Right lobe of liver (tissue), 6 donors: ENCODE measurements around the gene OR6J1. TPM values are rescaled to one million over a fixed set of nuclear protein-coding genes. Genes with fewer than 3 reads are reported as not detected.

ENCODE experiments used
- ATAC-seq, 4 donors: fragments of 200-7000 bp; cut with Tn5 transposase; one replicate each; pipeline ENCODE4 v1.9.1; 2020; ENCODE audit warnings: mild to moderate bottlenecking in 4 of 4, moderate library complexity in 4 of 4
- DNase-seq, 3 donors: peaks; one replicate each; pipeline ENCODE4 v3.0.0-alpha.2; 2020
- H3K27ac ChIP-seq, 3 donors: fragments of 200-600 bp; one replicate each; pipeline ENCODE4 v1.8.0; 2022
- H3K27me3 ChIP-seq, 2 donors: fragments of 200-600 bp; one replicate each; pipeline ENCODE4 v1.8.0; 2022
- H3K36me3 ChIP-seq, 4 donors: fragments of 200-600 bp; sonication (generic) in 1 of 4; one replicate each; pipeline versions ENCODE4 v1.5.1 to v1.8.0; 2017 to 2022; ENCODE audit warnings: control low read depth in 1 of 4
- H3K4me1 ChIP-seq, 4 donors: fragments of 200-600 bp; sonication (generic) in 1 of 4; one replicate each; pipeline versions ENCODE4 v1.5.1 to v1.8.0; 2017 to 2022; ENCODE audit warnings: control low read depth in 1 of 4
- H3K4me3 ChIP-seq, 3 donors: fragments of 200-600 bp; one replicate each; pipeline ENCODE4 v1.8.0; 2022
- H3K9me3 ChIP-seq, 4 donors: fragments of 200-600 bp; sonication (generic) in 1 of 4; one replicate each; pipeline versions ENCODE4 v1.5.1 to v1.8.0; 2017 to 2022; ENCODE audit warnings: control low read depth in 1 of 4
- POLR2A ChIP-seq: fragments of 450-650 bp; IDR thresholded peaks from one replicate; pipeline ENCODE4 v1.6.1; 2017; ENCODE audit warnings: antibody characterized with exemption, mild to moderate bottlenecking
- WGBS: methylation state at CpG from one replicate; pipeline ENCODE4 v1.1.6; 2018; ENCODE audit warnings: low coverage, low lambda C conversion rate; ENCODE audit not compliant: insufficient coverage; ENCODE audit errors: missing lambda C conversion rate; 5-methylcytosine and 5-hydroxymethylcytosine counted together
- intact Hi-C, 2 donors: fragments of 100-400 bp; cut with DNase I; formaldehyde crosslinking; loops; one replicate each; pipeline versions ENCODE4 v1.11.2 to v1.14.1; 2022
- total RNA-seq, 6 experiments: library from RNA; depleted of rRNA in 2 of 6; stranded (reverse); fragments of >200 nt in 2 of 6; fragmentation: NEBNext Ultra II Directional in 3 of 6; extraction: Animal tissue kit (Norgen Biotek cat#: 25700) in 3 of 6; gene quantifications; one replicate each; pipeline versions ENCODE4 v1.1.0 to v1.2.4, GENCODE V29; 2016 to 2023
- TF ChIP-seq, protein P1 (sequence below), 4 donors: fragments of 200-600 bp in 3 of 4; fragments of 450-650 bp in 1 of 4; IDR thresholded peaks; one replicate each; pipeline versions ENCODE4 v1.5.1 to v1.8.0; 2016 to 2022; ENCODE audit warnings: antibody characterized with exemption in 4 of 4, mild to moderate bottlenecking in 2 of 4
- donor health status: DM: no; HTN: yes; CAD: no.
- donor health status: DM: no; HTN: no; CAD: no.
- donor health status: DM: no; HTN: no; CAD: no.
- donor health status: DM: no; HTN: yes; CAD: no.
- donor health status: DM: no; HTN: yes; CAD: no.

OR6J1 gene
- total RNA-seq, 6 experiments from 2014 or later, result not detected

DNA sequence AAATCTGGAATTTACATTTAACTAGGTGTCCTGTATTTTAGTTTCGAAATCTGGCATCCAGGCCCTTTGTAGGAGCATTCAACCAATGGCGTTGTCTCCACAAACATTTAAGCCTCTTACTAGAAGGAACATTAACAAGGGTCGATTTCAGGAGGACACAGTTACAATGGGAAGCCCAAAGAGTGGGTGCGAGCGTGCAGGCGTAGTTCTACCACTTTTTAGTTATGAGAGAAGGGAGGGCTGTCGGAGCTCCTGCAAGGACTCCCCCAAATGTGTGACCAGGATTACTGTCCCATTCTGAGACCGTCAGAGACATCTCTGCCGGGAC is 46.4 kb downstream of the OR6J1 start:
- ATAC-seq (peak in 3 of 4 donors; percentile 4 to 17 (median 10)), DNase-seq (no peak)
- Histone ChIP-seq H3K27ac (peak overlapping the region; percentile 86 to 94 (median 92)), H3K4me1 (peaks cover 0 to 20% (median 4%) of the 10 kb centered on the region in 4 donors), H3K36me3 (peaks cover 0 to 14% (median 6%) of the 10 kb centered on the region in 4 donors), H3K4me3 (peak overlapping the region; percentile 73 to 96 (median 85)), H3K9me3 (no peaks in the 10 kb centered on the region), H3K27me3 (no peaks in the 10 kb centered on the region)
- TF ChIP-seq POLR2A, result no peak
- TF ChIP-seq, protein P1, sequence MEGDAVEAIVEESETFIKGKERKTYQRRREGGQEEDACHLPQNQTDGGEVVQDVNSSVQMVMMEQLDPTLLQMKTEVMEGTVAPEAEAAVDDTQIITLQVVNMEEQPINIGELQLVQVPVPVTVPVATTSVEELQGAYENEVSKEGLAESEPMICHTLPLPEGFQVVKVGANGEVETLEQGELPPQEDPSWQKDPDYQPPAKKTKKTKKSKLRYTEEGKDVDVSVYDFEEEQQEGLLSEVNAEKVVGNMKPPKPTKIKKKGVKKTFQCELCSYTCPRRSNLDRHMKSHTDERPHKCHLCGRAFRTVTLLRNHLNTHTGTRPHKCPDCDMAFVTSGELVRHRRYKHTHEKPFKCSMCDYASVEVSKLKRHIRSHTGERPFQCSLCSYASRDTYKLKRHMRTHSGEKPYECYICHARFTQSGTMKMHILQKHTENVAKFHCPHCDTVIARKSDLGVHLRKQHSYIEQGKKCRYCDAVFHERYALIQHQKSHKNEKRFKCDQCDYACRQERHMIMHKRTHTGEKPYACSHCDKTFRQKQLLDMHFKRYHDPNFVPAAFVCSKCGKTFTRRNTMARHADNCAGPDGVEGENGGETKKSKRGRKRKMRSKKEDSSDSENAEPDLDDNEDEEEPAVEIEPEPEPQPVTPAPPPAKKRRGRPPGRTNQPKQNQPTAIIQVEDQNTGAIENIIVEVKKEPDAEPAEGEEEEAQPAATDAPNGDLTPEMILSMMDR (IDR thresholded peaks at IDR 0.05), result no peak
- intact Hi-C loops, result no loop called here
- 2% methylated on average over 7 of the region's 9 CpGs for WGBS

DNA sequence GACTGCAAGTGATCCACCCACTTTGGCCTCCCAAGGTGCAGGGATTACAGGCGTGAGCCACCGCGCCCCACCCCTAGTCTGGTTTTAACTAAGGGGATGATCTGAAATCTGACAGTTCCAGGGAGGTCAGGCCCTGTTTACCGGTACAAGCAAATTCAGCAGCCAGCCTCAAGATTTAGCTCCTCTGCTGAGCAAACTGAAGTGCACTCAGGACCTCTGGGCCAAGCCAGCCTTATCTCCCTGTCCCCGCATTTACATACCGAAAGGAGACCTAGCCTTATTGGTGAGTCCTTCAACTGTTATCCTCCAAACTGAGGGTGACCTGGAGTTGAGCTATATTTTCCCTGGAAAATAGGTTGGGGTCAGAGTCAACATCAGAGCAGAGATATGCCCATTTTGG is 46.9 kb downstream of the OR6J1 start:
- DNase-seq (no peak), ATAC-seq (no peak)
- intact Hi-C loops, result no loop called here
- H3K36me3 ChIP-seq, result peaks cover 0 to 9% (median 4%) of the 10 kb centered on the region in 4 donors
- peak overlapping the region in 1 of 3 donors; percentile 96 for H3K4me3 ChIP-seq
- WGBS, result 76% methylated on average over 4 of the region's 6 CpGs
- TF ChIP-seq POLR2A, result no peak
- TF ChIP-seq, protein P1 (IDR thresholded peaks at IDR 0.05), result no peak
- H3K27ac ChIP-seq, result no peak overlapping the region
- H3K27me3 ChIP-seq, result no peaks in the 10 kb centered on the region
- H3K4me1 ChIP-seq, result peaks cover 0 to 20% (median 4%) of the 10 kb centered on the region in 4 donors
- H3K9me3 ChIP-seq, result no peaks in the 10 kb centered on the region

DNA sequence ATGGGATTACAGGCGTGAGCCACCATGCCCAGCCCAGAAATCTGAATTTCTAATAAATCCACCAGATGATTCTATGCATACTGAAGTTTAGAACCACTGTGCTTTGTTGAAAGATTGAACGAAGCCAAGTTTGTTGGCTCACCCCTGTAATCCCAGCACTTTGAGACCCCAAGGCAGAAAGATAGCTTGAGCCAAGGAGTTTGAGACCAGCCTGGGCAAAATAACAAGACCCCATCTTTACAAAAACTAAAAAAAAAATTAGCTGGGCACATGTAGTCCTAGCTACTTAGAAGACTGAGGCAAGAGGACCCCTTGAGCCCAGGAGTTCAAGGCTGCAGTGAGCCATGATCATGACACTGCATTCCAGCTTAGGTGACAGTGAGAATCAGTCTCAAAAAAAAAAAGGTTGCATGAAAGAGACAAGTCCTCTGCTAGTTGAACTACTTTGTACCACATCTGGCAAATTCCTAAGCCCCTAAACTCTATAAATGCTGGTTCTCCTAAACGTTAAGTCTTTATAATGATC is 47.7 kb downstream of the OR6J1 start:
- no peaks in the 10 kb centered on the region for H3K9me3 ChIP-seq
- ATAC-seq (no peak), DNase-seq (no peak)
- peaks cover 0 to 20% (median 4%) of the 10 kb centered on the region in 4 donors for H3K4me1 ChIP-seq
- 93% methylated on average over 2 of the region's 3 CpGs for WGBS
- no peak overlapping the region for H3K4me3 ChIP-seq
- no peaks in the 10 kb centered on the region for H3K27me3 ChIP-seq
- TF ChIP-seq POLR2A, result no peak
- TF ChIP-seq, protein P1 (IDR thresholded peaks at IDR 0.05), result no peak
- intact Hi-C loops, result no loop called here
- H3K36me3 ChIP-seq, result peaks cover 0 to under 1% (median under 1%) of the 10 kb centered on the region in 4 donors
- no peak overlapping the region for H3K27ac ChIP-seq

DNA sequence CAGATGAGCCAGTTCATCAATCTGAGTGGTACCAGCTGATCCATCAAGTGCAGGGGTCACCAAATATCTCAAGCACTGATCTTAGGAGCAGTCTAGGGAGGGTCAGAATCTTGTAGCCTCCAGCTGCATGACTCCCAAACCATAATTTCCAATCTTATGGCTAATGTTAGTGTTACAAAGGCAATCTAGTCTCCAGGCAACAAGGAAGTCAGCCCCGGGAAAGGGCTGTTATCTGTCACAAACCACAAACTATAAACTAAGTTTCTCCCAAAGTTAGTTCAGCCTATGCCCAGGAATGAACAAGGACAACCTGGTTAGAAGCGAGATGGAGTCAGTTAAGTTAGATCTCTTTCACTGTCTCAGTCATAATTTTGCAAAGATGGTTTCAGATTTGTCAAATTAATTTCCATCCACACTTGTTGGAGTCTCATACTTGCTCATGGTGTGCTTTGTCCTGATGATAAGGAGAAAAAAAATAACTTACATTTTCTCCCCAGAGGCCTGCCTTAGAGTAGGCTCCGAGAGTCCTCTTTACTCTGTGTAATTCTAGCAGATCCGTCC is 49.9 kb downstream of the OR6J1 start:
- ATAC-seq (no peak), DNase-seq (no peak)
- Histone ChIP-seq H3K27ac (no peak overlapping the region), H3K4me3 (no peak overlapping the region), H3K4me1 (peaks cover 0 to 13% (median under 1%) of the 10 kb centered on the region in 4 donors), H3K27me3 (no peaks in the 10 kb centered on the region), H3K36me3 (no peaks in the 10 kb centered on the region), H3K9me3 (no peaks in the 10 kb centered on the region)
- intact Hi-C loops, result no loop called here
- TF ChIP-seq, protein P1 (IDR thresholded peaks at IDR 0.05), result no peak
- TF ChIP-seq POLR2A, result no peak
- 56% methylated on average over 4 of the region's 4 CpGs for WGBS
